Smooth muscle cell (in vitro differentiated cells): ENCODE results near the gene SIK3. TPM values are rescaled to one million over a fixed set of nuclear protein-coding genes. Genes with fewer than 3 reads are reported as not detected.

Experiments used
- DNase-seq: peaks from one replicate; lab custom pipeline; 2025; ENCODE audit not compliant: unreplicated experiment; lab: John Stamatoyannopoulos, UW
- H2AFZ ChIP-seq: fragments of 200-600 bp; sonication (generic); 2 replicates; pipeline ENCODE4 v1.6.0; 2016; ENCODE audit warnings: antibody characterized with exemption, low read depth, mild to moderate bottlenecking
- H3F3A ChIP-seq: fragments of 200-600 bp; sonication (generic); 2 replicates; pipeline ENCODE4 v1.6.0; 2017; ENCODE audit warnings: antibody characterized with exemption, low read depth
- H3K27ac ChIP-seq: fragments of 200-600 bp; sonication (generic); 2 replicates; pipeline ENCODE4 v1.5.1; 2016; ENCODE audit warnings: low read depth, mild to moderate bottlenecking
- H3K27me3 ChIP-seq: fragments of 200-600 bp; sonication (generic); 2 replicates; pipeline ENCODE4 v1.6.1; 2016; ENCODE audit warnings: low read depth, mild to moderate bottlenecking
- H3K36me3 ChIP-seq: fragments of 200-600 bp; sonication (generic); 2 replicates; pipeline ENCODE4 v1.5.1; 2016; ENCODE audit warnings: low read depth
- H3K4me1 ChIP-seq: fragments of 200-600 bp; sonication (generic); 2 replicates; pipeline ENCODE4 v1.5.1; 2016; ENCODE audit warnings: low read depth
- H3K4me2 ChIP-seq: fragments of 200-600 bp; sonication (generic); 2 replicates; pipeline ENCODE4 v1.6.0; 2016; ENCODE audit warnings: mild to moderate bottlenecking
- H3K4me3 ChIP-seq: fragments of 200-600 bp; sonication (generic); 2 replicates; pipeline ENCODE4 v1.5.1; 2016; ENCODE audit warnings: mild to moderate bottlenecking
- H3K79me2 ChIP-seq: fragments of 200-600 bp; sonication (generic); 2 replicates; pipeline ENCODE4 v1.6.0; 2016; ENCODE audit warnings: low read depth, mild to moderate bottlenecking
- H3K9ac ChIP-seq: fragments of 200-600 bp; sonication (generic); 2 replicates; pipeline ENCODE4 v1.6.0; 2016; ENCODE audit warnings: low read depth
- H3K9me3 ChIP-seq: fragments of 200-600 bp; sonication (generic); replicated peaks from 2 replicates; pipeline ENCODE4 v1.5.1; 2016; ENCODE audit warnings: low read depth
- H4K20me1 ChIP-seq: fragments of 200-600 bp; sonication (generic); 2 replicates; pipeline ENCODE4 v1.6.0; 2016; ENCODE audit warnings: low read depth
- WGBS: methylation state at CpG from one replicate; pipeline ENCODE4 v1.1.7; 2016; ENCODE audit warnings: low lambda C conversion rate; 5-methylcytosine and 5-hydroxymethylcytosine counted together
- polyA plus RNA-seq: library from polyadenylated mRNA; unstranded; fragments of >200 nt; fragmentation: Nextera tagmentation; extraction: Ambion mirVana; gene quantifications from 2 replicates; pipeline ENCODE4 v1.2.1, GENCODE V29; 2016
- total RNA-seq: library from RNA; depleted of rRNA; stranded (reverse); fragments of >200 nt; gene quantifications from 2 replicates; pipeline ENCODE4 v1.2.3, GENCODE V29; 2014
- TF ChIP-seq, protein P1 (sequence below): fragments of 200-600 bp; sonication (generic); IDR thresholded peaks from 2 replicates; pipeline ENCODE4 v1.5.1; 2017; ENCODE audit warnings: borderline replicate concordance, mild to moderate bottlenecking, antibody characterized with exemption; ENCODE audit not compliant: insufficient read depth, poor library complexity, severe bottlenecking

Gene SIK3
- total and polyA plus RNA-seq, 2 experiments from 2014 or later = 11.0 to 11.9 TPM

GRCh38 chr11:116830184-116830912 is 267.9 kb downstream of the SIK3 start:
- DNase-seq = no peak
- H3K27ac ChIP-seq = no peak overlapping the region
- no peaks in the 10 kb centered on the region for H3K9me3 ChIP-seq
- TF ChIP-seq, protein P1, sequence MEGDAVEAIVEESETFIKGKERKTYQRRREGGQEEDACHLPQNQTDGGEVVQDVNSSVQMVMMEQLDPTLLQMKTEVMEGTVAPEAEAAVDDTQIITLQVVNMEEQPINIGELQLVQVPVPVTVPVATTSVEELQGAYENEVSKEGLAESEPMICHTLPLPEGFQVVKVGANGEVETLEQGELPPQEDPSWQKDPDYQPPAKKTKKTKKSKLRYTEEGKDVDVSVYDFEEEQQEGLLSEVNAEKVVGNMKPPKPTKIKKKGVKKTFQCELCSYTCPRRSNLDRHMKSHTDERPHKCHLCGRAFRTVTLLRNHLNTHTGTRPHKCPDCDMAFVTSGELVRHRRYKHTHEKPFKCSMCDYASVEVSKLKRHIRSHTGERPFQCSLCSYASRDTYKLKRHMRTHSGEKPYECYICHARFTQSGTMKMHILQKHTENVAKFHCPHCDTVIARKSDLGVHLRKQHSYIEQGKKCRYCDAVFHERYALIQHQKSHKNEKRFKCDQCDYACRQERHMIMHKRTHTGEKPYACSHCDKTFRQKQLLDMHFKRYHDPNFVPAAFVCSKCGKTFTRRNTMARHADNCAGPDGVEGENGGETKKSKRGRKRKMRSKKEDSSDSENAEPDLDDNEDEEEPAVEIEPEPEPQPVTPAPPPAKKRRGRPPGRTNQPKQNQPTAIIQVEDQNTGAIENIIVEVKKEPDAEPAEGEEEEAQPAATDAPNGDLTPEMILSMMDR = no peak
- H3K9ac ChIP-seq = no peak overlapping the region
- no peaks in the 10 kb centered on the region for H3K4me1 ChIP-seq
- H4K20me1 ChIP-seq = no peaks in the 10 kb centered on the region
- H2AFZ ChIP-seq = no peak overlapping the region
- H3K79me2 ChIP-seq = no peaks in the 10 kb centered on the region
- no peaks in the 10 kb centered on the region for H3K27me3 ChIP-seq
- H3K4me3 ChIP-seq = no peak overlapping the region
- 94% methylated on average over 13 of the region's 17 CpGs for WGBS
- H3F3A ChIP-seq = no peaks in the 10 kb centered on the region
- no peaks in the 10 kb centered on the region for H3K36me3 ChIP-seq
- H3K4me2 ChIP-seq = no peak overlapping the region

- Histone ChIP-seq H3K4me1 (no peaks in the 10 kb centered on the region), H2AFZ (no peak within 1 kb of the TSS), H3F3A (no peaks in the 10 kb centered on the region), H3K27ac (no peak within 1 kb of the TSS), H3K4me3 (no peak within 1 kb of the TSS), H3K79me2 (no peaks in the 10 kb centered on the region), H3K9me3 (no peaks in the 10 kb centered on the region), H3K27me3 (no peaks in the 10 kb centered on the region), H3K36me3 (no peaks in the 10 kb centered on the region), H4K20me1 (no peaks in the 10 kb centered on the region), H3K9ac (no peak within 1 kb of the TSS), H3K4me2 (no peak within 1 kb of the TSS)
- DNase-seq = no peak
- TF ChIP-seq, protein P1 = no peak
- 83% methylated on average over 9 of the region's 9 CpGs for WGBS
Observed at GRCh38 chr11:116829525-116830183, 268.6 kb downstream of the SIK3 start, which contains the start of gene APOC3. Gene APOC3 (plus strand): TSS chr11:116829907. CDS start chr11:116830583, 676 bp downstream.

- WGBS = 72% methylated on average over 16 of the region's 16 CpGs
Observed at GRCh38 chr11:116828632-116829524, 269.4 kb downstream of the SIK3 start.

More at GRCh38 chr11:116828632-116829524, 269.4 kb downstream of the SIK3 start:
- no peaks in the 10 kb centered on the region for H3K36me3 ChIP-seq
- H3K9ac ChIP-seq = no peak overlapping the region
- DNase-seq = no peak
- H3K79me2 ChIP-seq = no peaks in the 10 kb centered on the region
- TF ChIP-seq, protein P1 = no peak
- no peaks in the 10 kb centered on the region for H4K20me1 ChIP-seq
- no peak overlapping the region for H3K4me3 ChIP-seq
- H3K9me3 ChIP-seq = no peaks in the 10 kb centered on the region
- no peaks in the 10 kb centered on the region for H3K4me1 ChIP-seq
- no peaks in the 10 kb centered on the region for H3F3A ChIP-seq
- no peaks in the 10 kb centered on the region for H3K27me3 ChIP-seq
- H2AFZ ChIP-seq = no peak overlapping the region
- H3K4me2 ChIP-seq = no peak overlapping the region
- H3K27ac ChIP-seq = no peak overlapping the region
